RPMI7951 (cell line): ENCODE results near the gene SPINT1. TPM values are rescaled to one million over a fixed set of nuclear protein-coding genes. Genes with fewer than 3 reads are reported as not detected.
A peak's percentile ranks its signal among the peaks of the same experiment; 100 is the strongest.

ENCODE experiments used
- DNase-seq: peaks from one replicate; pipeline ENCODE4 v3.0.0-alpha.2; 2012; ENCODE audit warnings: low read depth
- total RNA-seq: library from RNA; depleted of rRNA; stranded (reverse); fragments of >200 nt; shearing (Covaris generic); gene quantifications from 2 replicates; pipeline ENCODE4 v1.2.3, GENCODE V29; 2014; rRNA removed

SPINT1 gene
- total RNA-seq: not detected in 2 replicates

- no peak for DNase-seq
Measured at GRCh38 chr15:40843885-40844695, at the start of gene SPINT1. Gene SPINT1 (plus strand): TSS chr15:40844048. CDS start chr15:40844555, 507 bp downstream.

GRCh38 chr15:40796041-40796440, 47.8 kb upstream of the SPINT1 start:
- no peak for DNase-seq

GRCh38 chr15:40796512-40796911, 47.3 kb upstream of the SPINT1 start:
- no peak for DNase-seq

- no peak for DNase-seq
Measured at GRCh38 chr15:40799523-40799922, 44.3 kb upstream of the SPINT1 start.

- DNase-seq: no peak
Measured at GRCh38 chr15:40803076-40803475, 40.8 kb upstream of the SPINT1 start.

GRCh38 chr15:40803688-40804087, 40.2 kb upstream of the SPINT1 start:
- DNase-seq: no peak

- DNase-seq: no peak
Measured at GRCh38 chr15:40806672-40807027, 37.2 kb upstream of the SPINT1 start.

GRCh38 chr15:40807028-40807887, 36.6 kb upstream of the SPINT1 start, which contains the start of the genes DNAJC17 and ZFYVE19:
Gene DNAJC17 (minus strand): TSS chr15:40807473. CDS start chr15:40807446, 27 bp downstream.
Gene ZFYVE19 (plus strand): TSS chr15:40807089. CDS start chr15:40807590, 501 bp downstream.
- peak; percentile 97 for DNase-seq

- no peak for DNase-seq
Measured at GRCh38 chr15:40807888-40808461, 35.9 kb upstream of the SPINT1 start.

GRCh38 chr15:40808861-40809450, 34.9 kb upstream of the SPINT1 start:
- DNase-seq: no peak

GRCh38 chr15:40812721-40813425, 31.0 kb upstream of the SPINT1 start:
- no peak for DNase-seq

GRCh38 chr15:40815042-40815698, 28.7 kb upstream of the SPINT1 start:
- peak; percentile 63 for DNase-seq

- no peak for DNase-seq
Measured at GRCh38 chr15:40819048-40819447, 24.8 kb upstream of the SPINT1 start.

GRCh38 chr15:40821195-40821594, 22.7 kb upstream of the SPINT1 start:
- no peak for DNase-seq

- DNase-seq: no peak
Measured at GRCh38 chr15:40823572-40824343, 20.1 kb upstream of the SPINT1 start.

- peak; percentile 61 for DNase-seq
Measured at GRCh38 chr15:40825661-40826422, 18.0 kb upstream of the SPINT1 start.

- DNase-seq: no peak
Measured at GRCh38 chr15:40826423-40827075, 17.3 kb upstream of the SPINT1 start.

GRCh38 chr15:40828447-40829036, 15.3 kb upstream of the SPINT1 start, which contains the start of gene PPP1R14D:
Gene PPP1R14D (minus strand): TSS chr15:40828708. CDS start chr15:40828641, 67 bp downstream.
- DNase-seq: no peak
